ENCODE measurements around the gene AP1S1.

The AP1S1 gene

GRCh38 chr7:101169110-101169837 is 15.0 kb downstream of the AP1S1 start:
- DNase-seq (ENCODE audit: low read depth) = no peak
- H3K4me3 ChIP-seq (ENCODE audit: low read depth, low read length) = no peak overlapping the region
- no peak for TF ChIP-seq CTCF (conservative IDR thresholded peaks at IDR 0.05; ENCODE audit: low read depth, low read length)

GRCh38 chr7:101169838-101170551 is 15.7 kb downstream of the AP1S1 start:
- peak; percentile 66 for DNase-seq (ENCODE audit: low read depth)
- TF ChIP-seq CTCF (conservative IDR thresholded peaks at IDR 0.05; ENCODE audit: low read depth, low read length) = peak; percentile 94
- no peak overlapping the region for H3K4me3 ChIP-seq (ENCODE audit: low read depth, low read length)

DNA sequence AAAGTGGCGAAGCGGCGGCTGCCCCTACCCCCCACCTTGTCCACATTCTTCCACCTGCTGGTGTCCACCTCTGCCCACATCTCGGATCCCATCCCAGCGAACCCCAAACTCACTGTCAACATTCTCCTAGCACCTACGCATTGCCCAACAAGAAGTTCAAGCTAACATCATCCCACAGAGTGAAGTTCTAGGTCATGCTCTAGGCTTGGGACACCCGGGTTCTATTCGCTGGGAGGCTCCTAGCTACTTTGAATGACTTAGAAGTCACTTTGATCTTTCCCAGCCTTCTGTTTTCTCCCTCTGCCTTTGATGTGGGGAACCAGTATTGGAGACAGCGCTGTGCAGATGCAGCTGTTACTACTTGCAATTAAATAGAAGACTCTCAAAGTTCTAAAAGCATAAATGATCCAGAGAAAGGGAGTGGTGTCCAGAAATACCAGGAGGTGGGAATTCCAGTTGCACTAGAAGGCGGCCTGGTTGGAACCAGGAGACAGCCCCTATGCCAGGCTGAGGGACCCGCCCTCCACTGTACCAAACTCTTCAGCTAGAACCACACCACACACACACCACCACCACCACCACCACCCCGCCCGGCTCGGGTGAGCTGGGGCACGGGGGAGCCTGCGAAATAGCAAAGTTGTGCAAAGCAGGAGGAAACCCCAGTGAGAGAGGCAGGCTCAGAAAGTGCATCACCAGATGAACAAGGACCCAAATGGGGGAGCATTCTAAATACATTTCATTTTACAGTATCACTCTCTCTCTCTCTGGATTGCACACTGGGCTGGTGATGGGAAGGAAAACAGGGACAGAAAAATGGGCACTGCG is 16.6 kb downstream of the AP1S1 start:
- no peak for DNase-seq (ENCODE audit: low read depth)
- TF ChIP-seq CTCF (conservative IDR thresholded peaks at IDR 0.05; ENCODE audit: low read depth, low read length) = no peak

DNA sequence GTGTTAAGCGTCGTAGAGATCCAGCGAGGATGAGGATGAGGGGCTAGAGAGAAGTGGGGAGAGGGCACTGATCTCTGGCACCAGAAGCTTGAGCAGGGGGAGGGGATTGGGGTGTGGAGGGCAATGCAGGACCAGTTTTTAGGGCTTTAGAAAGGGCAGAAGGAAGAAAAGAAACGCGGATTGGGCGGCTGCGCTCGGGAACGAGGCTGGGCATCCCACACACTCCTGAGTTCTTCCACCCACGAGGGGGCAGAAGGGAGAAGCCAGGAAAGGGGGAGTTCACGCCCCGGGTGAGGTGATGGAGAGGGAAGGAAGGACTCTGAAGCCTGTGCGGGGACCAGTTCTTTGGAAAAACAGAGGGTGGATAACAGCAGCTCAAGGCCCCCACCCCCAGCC is 17.2 kb downstream of the AP1S1 start:
- TF ChIP-seq CTCF (conservative IDR thresholded peaks at IDR 0.05; ENCODE audit: low read depth, low read length) = peak; percentile 53
- no peak for DNase-seq (ENCODE audit: low read depth)
- no peak overlapping the region for H3K4me3 ChIP-seq (ENCODE audit: low read depth, low read length)

More for the DNA sequence above, 16.6 kb downstream of the AP1S1 start:
- H3K4me3 ChIP-seq (ENCODE audit: low read depth, low read length) = no peak overlapping the region

DNA sequence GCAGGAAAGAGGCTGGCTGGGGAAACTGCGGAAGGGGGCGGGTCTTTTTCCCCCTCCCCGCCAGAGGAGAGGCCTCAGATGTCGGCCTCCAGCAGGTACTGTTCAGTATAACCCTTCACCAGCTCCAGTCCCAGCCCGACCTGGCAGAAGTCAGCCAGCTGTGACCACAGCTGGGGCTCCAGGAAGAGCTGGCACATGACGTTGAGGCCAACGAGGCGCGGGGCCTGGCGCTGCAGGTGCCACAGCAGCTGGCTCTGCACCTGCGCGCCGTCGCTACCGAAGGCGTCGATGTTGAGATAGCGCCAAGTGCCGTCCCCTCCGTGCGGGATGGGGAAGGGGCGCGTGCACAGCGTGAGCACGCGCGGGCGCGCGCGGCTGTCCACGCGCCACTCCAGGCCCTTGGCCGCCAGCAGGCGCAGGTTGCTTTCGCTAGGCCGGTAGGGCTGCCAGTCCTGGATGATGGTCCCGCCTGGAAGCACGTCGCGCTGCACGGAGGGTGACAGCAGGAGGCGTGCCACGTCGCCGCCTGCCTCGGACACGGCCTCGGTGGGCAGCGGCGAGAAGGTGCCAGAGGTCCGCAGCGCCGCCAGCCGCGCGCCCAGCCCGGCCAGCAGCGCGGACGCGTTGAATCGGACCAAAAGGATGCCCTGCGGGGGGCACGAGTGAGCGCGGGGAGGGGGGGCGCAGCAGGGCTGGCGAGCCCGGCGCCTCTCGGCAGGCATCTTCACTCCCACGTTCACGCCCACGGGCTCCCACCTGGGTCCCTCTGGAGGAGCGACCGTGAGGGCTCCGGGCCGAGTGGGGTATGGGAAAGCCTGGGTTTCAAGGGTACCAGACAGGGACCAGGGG is 18.0 kb downstream of the AP1S1 start:
- TF ChIP-seq CTCF (conservative IDR thresholded peaks at IDR 0.05; ENCODE audit: low read depth, low read length) = no peak
- no peak overlapping the region for H3K4me3 ChIP-seq (ENCODE audit: low read depth, low read length)
- DNase-seq (ENCODE audit: low read depth) = no peak
